Stimulated activated CD8-positive, alpha-beta memory T cell treated with anti-CD3 and anti-CD28 coated beads, Interleukin-7, amount 100 ng/mL, for 4 hours (primary cell): ENCODE data around the gene PODXL.

ENCODE experiments used
- DNase-seq, 2 donors: peaks; one replicate each; pipeline ENCODE4 v3.0.0-alpha.2; 2020; ENCODE audit warnings: low read depth in 2 of 2

The PODXL gene

DNA sequence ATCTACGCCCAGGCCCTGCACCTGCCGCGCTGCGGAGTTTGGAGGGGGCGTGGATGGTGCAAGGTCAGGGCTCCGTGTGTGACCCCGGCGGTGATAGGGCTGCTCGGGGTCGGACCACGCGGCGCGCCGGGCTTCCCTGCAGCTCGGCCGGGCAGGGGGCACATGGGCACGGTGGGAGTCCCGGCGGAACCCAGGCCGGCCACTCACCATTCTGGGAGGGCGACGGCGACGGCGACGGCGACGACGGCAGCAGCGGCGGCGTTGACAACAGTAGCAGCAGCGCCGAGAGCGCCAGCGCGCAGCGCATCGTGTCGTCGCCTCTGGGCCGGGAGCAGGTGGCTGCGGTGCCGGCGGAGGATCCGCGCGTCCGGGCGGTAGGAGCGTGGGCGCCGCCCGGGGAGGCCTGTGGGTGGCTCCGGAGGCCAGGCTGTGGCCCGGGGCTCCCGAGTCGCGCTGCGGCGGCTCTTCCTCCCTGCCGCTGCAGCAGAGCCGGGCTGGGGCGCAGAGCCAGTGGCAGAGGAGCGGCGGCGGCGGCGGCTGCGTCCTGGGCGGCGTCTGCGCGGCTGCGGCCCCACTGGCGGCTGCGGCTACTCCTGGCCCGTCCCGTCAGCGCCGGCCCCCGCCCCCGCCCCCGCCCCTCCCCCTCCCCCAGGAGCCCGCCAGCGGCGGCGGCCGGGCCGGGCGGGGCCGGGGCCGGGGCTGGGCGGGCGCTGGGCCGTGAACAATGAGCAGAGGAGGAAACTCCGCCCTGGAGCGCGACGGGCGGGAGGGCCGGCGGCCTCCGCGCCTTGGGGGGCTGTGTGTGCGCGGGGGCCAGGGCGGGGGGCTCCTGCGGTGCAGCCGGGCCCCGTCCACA is at the start of gene PODXL:
TSS of gene PODXL (minus strand) at position 576 of the 856 bp plus-strand sequence. CDS start at position 307, 269 bp downstream.
- DNase-seq = peak in 1 of 2 donors; percentile 50

- no peak for DNase-seq
Observed at GRCh38 chr7:131605280-131605878, 49.0 kb upstream of the PODXL start.

GRCh38 chr7:131604841-131605279 is 48.4 kb upstream of the PODXL start:
- no peak for DNase-seq

DNA sequence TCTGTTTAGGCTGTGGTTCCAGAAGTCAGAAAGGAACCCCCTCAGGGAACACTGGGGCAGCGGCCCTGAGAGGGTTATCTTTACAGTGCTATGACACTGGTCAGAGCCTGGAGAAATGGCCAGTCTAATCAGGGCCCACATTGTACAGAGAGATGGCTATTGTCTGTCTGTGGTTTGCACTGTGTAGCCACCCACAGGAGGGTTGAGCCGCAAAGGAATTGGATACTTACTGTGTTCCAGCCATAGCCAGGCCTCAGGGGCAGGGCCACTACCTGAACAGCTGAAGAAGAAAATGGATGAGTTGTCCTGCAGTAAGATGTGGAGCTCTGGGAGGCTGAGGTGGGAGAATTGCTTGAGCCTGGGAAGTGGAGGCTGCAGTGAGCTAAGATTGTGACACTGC is 47.5 kb upstream of the PODXL start:
- no peak for DNase-seq

GRCh38 chr7:131602994-131603372 is 46.6 kb upstream of the PODXL start:
- no peak for DNase-seq

- no peak for DNase-seq
Observed at GRCh38 chr7:131602304-131602993, 46.0 kb upstream of the PODXL start.

DNA sequence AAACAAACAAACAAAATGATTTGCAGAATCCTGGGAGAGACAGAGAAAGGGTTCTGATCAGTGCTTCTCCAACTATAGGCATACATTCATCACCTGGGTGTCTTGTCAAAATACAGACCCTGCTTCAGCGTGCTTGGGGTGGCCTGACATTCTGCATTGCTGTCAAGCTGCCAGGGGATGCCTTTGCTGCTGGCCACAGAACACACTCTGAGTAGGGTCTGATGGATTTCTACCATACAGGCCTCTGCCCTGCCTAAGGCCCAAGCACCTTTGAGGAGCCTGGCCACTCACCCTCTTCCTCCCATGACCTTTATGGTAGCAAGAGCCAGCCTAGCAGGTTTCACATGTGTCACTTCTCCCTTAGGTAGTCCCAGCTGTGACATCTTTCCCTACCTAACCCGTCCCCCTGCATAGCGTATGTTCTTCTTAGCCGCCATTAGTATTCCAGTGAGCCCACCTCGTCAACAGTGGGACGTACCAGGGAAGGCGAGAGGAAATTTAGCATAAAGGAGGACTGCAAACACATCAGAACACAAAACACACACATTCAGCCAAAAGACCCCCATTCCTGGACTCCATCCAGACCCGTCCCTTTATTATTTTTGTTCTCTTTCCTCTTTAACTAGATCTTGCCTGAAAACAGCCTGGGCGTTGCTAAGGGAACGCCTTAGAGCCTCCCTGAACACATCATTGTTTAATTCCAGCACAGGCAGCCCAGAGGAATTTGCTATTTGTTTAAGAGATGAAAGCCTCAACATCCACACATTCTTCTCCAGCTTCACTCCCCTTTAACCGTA is 43.9 kb upstream of the PODXL start:
- no peak for DNase-seq

GRCh38 chr7:131596785-131597184 is 40.4 kb upstream of the PODXL start:
- DNase-seq = no peak

- DNase-seq = no peak
Observed at GRCh38 chr7:131595699-131596098, 39.3 kb upstream of the PODXL start.

DNA sequence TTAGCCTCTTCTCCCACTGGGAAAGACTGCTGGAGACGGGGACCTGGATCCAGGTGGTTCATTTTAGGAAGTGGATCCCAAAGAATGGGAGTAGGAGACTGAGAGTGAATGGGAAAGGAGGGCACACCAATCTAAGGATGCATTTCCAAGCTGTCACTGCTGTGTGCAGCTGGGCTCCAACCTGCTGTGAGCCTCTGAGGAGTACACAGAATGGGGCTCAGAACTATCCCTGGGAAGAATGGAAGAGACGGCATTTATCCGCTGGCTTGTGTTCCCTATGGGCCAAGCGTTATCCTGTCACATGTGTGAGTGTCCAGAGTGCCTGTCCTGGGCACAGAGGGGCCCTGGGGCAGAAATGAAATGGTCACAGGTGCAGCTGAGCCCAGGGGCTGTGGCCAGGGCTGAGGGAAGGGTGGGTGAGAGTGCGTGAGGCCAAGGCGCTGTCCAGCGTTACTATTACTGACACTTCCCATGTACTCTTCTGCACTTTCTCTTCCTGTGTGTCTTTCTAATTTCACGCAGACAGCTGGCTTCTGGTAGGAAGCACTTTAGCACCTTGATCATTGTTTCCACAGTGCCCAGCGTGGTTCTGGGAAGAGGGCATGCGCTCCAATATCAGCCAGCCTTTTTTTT is 35.4 kb upstream of the PODXL start:
- no peak for DNase-seq

GRCh38 chr7:131587315-131587923 is 31.0 kb upstream of the PODXL start:
- DNase-seq = no peak

- DNase-seq = no peak
Observed at GRCh38 chr7:131586759-131587158, 30.3 kb upstream of the PODXL start.

DNA sequence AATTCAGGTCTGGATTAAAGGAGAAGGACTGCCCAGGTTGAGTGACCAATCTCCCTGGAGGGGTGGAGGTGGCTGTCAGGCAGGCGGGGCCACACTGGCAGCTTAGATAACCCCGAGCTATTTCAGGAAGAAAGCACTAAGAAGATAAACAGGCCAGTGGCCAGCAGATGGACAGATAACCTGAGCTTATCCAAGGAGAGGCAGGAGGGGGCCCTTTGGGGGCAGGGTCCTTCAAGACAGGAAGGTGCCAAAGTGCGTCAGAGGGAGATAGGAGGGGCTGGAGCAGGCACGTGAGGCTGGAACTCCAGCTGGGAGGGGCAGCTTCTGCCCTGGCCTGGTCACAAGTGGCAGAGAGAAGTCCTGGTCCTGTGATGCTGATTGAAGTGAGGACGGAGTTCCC is 29.8 kb upstream of the PODXL start:
- DNase-seq = no peak

GRCh38 chr7:131583430-131583829 is 27.0 kb upstream of the PODXL start:
- no peak for DNase-seq

DNA sequence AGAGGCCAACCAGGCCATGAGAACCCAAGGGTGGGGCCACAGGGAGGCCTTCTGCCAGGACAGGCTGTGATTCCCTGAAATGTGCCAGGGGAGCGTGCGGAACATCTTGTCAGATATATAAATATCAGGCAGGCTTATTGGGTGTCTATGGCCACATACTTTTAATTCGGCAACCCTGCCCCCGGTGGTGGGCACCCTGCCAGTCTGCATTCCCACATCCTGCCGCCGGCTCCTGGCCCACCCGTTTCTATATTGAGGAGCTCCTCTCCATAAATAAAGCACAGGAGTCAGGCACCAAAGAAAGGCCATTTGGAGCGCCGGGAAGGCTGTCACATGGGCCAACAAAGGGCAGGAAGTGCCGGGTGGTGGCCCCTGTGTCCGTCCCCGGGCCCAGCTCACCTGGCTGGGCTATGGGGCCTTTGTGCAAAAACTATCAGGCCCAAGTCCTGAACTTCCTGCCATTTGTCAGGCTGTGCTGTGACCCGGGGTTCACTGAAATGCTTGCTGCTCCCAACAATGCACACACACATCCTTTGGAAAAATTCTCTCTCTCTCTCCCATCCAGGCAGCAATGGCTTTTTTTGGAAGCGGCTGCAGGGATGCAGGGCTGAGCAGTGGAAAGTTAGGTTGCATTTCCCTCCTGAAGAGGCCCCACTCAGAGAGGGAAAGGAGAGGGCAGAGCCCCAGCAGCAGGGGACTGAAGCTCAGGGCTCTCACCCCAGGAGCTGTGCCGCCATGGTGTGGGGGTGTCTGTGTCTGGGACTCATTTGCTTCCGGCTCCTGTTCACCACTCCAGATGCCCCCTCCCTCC is 25.0 kb upstream of the PODXL start:
- DNase-seq = no peak

- DNase-seq = no peak
Observed at GRCh38 chr7:131578602-131579001, 22.2 kb upstream of the PODXL start.

DNA sequence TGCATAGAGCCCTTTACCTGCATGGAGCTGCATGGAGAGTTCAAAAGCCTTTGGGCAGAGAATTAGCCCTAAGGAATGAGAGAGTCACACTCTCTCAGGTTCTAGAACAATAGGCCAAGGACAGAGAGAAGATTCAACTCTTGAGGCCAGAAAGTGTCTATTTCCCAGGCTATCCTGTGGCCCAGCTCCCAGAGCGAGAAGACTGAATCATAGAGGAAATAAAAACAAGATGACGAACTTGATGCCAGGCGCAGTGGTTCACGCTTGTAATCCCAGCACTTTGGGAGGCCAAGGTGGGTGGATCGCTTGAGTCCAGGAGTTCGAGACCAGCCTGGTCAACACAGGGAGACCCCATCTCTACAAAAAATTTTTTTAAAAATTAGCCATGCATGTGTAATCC is 18.3 kb upstream of the PODXL start:
- DNase-seq = no peak

DNA sequence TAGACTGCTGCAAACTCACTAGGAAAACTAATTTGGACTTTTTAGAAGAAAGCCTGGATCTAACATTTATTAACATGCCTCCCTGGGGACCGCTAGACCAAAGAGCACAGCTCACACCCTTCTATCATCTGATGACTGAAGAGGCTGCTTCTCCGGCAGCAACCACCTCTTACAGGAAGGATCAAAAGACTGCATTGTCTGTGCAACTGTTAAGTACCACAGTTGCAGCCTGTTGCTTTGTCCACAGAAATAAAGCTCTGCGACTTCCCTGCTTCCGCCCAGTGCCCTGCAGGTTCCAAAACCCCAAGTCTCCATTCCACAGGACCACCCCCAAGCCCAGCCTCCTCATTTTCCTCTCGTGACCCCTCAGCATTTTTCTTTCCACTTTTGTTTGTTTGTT is 14.0 kb upstream of the PODXL start:
- DNase-seq = no peak

GRCh38 chr7:131568970-131569369 is 12.5 kb upstream of the PODXL start:
- no peak for DNase-seq

DNA sequence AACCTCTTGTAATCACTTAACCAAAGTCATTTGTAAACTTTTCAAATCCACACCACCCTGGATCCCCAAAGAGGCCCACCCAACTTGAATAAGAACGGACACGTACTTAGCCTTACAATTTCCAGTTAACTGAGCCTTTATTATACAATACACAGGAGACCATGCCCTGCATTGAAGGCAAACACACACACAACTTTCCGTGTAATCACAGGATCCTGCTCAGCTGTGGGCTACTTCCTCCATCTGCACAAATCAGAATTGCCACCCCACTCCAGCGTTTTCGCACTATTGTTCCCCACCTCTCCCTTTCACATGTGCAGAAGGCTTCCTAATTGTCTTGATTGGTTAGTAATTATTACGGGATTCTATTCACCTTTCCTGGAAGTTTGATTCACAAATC is 12.1 kb upstream of the PODXL start:
- DNase-seq = no peak
